Right lobe of liver (tissue), 6 donors: ENCODE results near the gene ADGRG2. TPM values are rescaled to one million over a fixed set of nuclear protein-coding genes. Genes with fewer than 3 reads are reported as not detected.

Experiments used
- ATAC-seq, 4 donors: fragments of 200-7000 bp; cut with Tn5 transposase; one replicate each; pipeline ENCODE4 v1.9.1; 2020; ENCODE audit warnings: mild to moderate bottlenecking in 4 of 4, moderate library complexity in 4 of 4
- DNase-seq, 3 donors: peaks; one replicate each; pipeline ENCODE4 v3.0.0-alpha.2; 2020
- H3K27ac ChIP-seq, 3 donors: fragments of 200-600 bp; one replicate each; pipeline ENCODE4 v1.8.0; 2022
- H3K27me3 ChIP-seq, 2 donors: fragments of 200-600 bp; one replicate each; pipeline ENCODE4 v1.8.0; 2022
- H3K36me3 ChIP-seq, 4 donors: fragments of 200-600 bp; sonication (generic) in 1 of 4; one replicate each; pipeline versions ENCODE4 v1.5.1 to v1.8.0; 2017 to 2022; ENCODE audit warnings: control low read depth in 1 of 4
- H3K4me1 ChIP-seq, 4 donors: fragments of 200-600 bp; sonication (generic) in 1 of 4; one replicate each; pipeline versions ENCODE4 v1.5.1 to v1.8.0; 2017 to 2022; ENCODE audit warnings: control low read depth in 1 of 4
- H3K4me3 ChIP-seq, 3 donors: fragments of 200-600 bp; one replicate each; pipeline ENCODE4 v1.8.0; 2022
- H3K9me3 ChIP-seq, 4 donors: fragments of 200-600 bp; sonication (generic) in 1 of 4; one replicate each; pipeline versions ENCODE4 v1.5.1 to v1.8.0; 2017 to 2022; ENCODE audit warnings: control low read depth in 1 of 4
- POLR2A ChIP-seq: fragments of 450-650 bp; IDR thresholded peaks from one replicate; pipeline ENCODE4 v1.6.1; 2017; ENCODE audit warnings: antibody characterized with exemption, mild to moderate bottlenecking
- WGBS: methylation state at CpG from one replicate; pipeline ENCODE4 v1.1.6; 2018; ENCODE audit warnings: low coverage, low lambda C conversion rate; ENCODE audit not compliant: insufficient coverage; ENCODE audit errors: missing lambda C conversion rate; 5-methylcytosine and 5-hydroxymethylcytosine counted together
- intact Hi-C, 2 donors: fragments of 100-400 bp; cut with DNase I; formaldehyde crosslinking; loops; one replicate each; pipeline versions ENCODE4 v1.11.2 to v1.14.1; 2022
- total RNA-seq, 6 experiments: library from RNA; depleted of rRNA in 2 of 6; stranded (reverse); fragments of >200 nt in 2 of 6; fragmentation: NEBNext Ultra II Directional in 3 of 6; extraction: Animal tissue kit (Norgen Biotek cat#: 25700) in 3 of 6; gene quantifications; one replicate each; pipeline versions ENCODE4 v1.1.0 to v1.2.4, GENCODE V29; 2016 to 2023
- TF ChIP-seq, protein P1 (sequence below), 4 donors: fragments of 200-600 bp in 3 of 4; fragments of 450-650 bp in 1 of 4; IDR thresholded peaks; one replicate each; pipeline versions ENCODE4 v1.5.1 to v1.8.0; 2016 to 2022; ENCODE audit warnings: antibody characterized with exemption in 4 of 4, mild to moderate bottlenecking in 2 of 4
- donor health status: DM: no; HTN: yes; CAD: no.
- donor health status: DM: no; HTN: no; CAD: no.
- donor health status: DM: no; HTN: no; CAD: no.
- donor health status: DM: no; HTN: yes; CAD: no.
- donor health status: DM: no; HTN: yes; CAD: no.

Gene ADGRG2
- total RNA-seq, 6 experiments from 2014 or later, result 0.53 to 3.5 (median 2.1) TPM

DNA sequence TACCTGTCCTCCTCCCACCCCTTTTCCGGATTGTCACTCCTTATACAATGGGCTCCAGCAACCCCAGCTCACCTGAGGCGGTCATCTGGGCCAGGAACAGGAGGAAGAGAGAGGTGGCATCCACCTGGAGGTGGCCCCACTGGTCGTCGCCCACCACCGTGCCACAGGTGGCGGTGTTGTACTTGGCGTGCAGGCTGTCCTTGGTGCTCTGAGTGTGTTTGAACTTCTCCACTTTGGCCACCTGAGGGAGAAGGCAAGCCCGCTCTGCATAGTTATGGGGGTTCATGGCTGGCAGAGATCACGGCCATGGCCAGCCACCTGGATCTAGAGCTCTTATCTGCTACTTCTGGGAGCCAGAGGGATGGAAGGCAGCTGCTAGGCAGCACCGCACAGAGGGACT, 171.2 kb downstream of the ADGRG2 start:
- H3K4me3 ChIP-seq, result no peak overlapping the region
- no peaks in the 10 kb centered on the region for H3K27me3 ChIP-seq
- no peaks in the 10 kb centered on the region for H3K4me1 ChIP-seq
- DNase-seq, result no peak
- ATAC-seq, result peak in 1 of 4 donors; percentile 35
- H3K36me3 ChIP-seq, result peaks cover 0 to 10% (median 4%) of the 10 kb centered on the region in 4 donors
- no peak overlapping the region for H3K27ac ChIP-seq
- no peaks in the 10 kb centered on the region for H3K9me3 ChIP-seq
- intact Hi-C loops, result no loop called here
- 65% methylated on average over 5 of the region's 10 CpGs for WGBS
- TF ChIP-seq, protein P1, sequence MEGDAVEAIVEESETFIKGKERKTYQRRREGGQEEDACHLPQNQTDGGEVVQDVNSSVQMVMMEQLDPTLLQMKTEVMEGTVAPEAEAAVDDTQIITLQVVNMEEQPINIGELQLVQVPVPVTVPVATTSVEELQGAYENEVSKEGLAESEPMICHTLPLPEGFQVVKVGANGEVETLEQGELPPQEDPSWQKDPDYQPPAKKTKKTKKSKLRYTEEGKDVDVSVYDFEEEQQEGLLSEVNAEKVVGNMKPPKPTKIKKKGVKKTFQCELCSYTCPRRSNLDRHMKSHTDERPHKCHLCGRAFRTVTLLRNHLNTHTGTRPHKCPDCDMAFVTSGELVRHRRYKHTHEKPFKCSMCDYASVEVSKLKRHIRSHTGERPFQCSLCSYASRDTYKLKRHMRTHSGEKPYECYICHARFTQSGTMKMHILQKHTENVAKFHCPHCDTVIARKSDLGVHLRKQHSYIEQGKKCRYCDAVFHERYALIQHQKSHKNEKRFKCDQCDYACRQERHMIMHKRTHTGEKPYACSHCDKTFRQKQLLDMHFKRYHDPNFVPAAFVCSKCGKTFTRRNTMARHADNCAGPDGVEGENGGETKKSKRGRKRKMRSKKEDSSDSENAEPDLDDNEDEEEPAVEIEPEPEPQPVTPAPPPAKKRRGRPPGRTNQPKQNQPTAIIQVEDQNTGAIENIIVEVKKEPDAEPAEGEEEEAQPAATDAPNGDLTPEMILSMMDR (IDR thresholded peaks at IDR 0.05), result no peak
- TF ChIP-seq POLR2A, result no peak

DNA sequence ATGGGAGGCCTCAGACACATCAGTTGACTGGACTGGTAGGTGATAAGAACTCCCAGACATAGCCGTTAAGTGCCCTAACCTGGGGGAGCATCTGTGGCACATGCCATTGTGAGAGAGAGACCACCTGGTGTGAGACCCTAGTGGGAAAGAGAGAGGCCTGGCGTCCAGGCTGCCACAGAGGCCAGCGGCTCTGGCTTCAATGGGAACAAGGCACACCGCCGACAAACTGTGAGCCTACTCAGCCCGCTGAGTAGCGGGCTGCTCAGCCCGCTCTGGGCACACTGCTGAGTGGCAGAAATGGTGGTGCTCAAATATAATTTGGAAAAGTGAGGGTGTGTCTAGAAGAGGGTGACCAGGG, 172.3 kb downstream of the ADGRG2 start:
- H3K27ac ChIP-seq, result no peak overlapping the region
- WGBS, result 95% methylated on average over 4 of the region's 8 CpGs
- no peaks in the 10 kb centered on the region for H3K4me1 ChIP-seq
- H3K36me3 ChIP-seq, result peaks cover 0 to 10% (median 4%) of the 10 kb centered on the region in 4 donors
- H3K27me3 ChIP-seq, result no peaks in the 10 kb centered on the region
- no peak for DNase-seq
- H3K9me3 ChIP-seq, result no peaks in the 10 kb centered on the region
- H3K4me3 ChIP-seq, result no peak overlapping the region
- no peak for TF ChIP-seq POLR2A
- TF ChIP-seq, protein P1 (IDR thresholded peaks at IDR 0.05), result no peak
- ATAC-seq, result no peak
- intact Hi-C loops, result no loop called here

DNA sequence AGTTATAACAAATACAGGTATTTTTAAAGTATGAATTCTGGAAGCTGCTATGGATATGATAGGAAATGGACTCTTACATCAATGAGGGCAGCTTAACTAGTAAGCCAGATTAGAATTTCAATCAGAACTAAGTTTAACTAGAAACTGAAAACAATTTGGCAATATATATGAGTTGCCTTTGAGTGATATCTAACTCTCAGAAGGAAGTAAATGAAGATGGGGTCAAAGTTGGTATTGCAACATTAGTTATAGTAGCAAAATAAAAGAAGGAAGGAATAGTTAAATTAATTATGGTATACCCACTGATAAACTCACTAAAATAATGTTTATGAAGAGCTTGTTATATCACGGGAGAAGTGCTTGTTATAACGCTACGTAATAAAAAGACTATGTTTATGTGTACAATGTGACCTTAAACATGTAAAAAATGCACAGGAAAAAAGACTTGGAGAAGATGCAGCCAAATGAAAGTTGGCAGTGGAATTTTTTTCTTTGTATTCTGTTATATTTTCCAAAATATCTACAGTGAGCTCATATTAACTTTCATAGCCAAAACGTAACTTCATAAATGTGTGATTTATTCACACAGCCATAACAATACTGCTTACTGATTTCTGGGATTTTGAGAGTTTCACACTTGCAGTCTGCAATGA, 172.9 kb downstream of the ADGRG2 start:
- ATAC-seq (peak in 1 of 4 donors; percentile 19), DNase-seq (no peak)
- no peak for TF ChIP-seq POLR2A
- TF ChIP-seq, protein P1 (IDR thresholded peaks at IDR 0.05), result no peak
- 64% methylated on average over 4 of the region's 4 CpGs for WGBS
- Histone ChIP-seq H3K4me3 (no peak overlapping the region), H3K27ac (no peak overlapping the region), H3K4me1 (no peaks in the 10 kb centered on the region), H3K9me3 (no peaks in the 10 kb centered on the region), H3K36me3 (peaks cover 0 to 10% (median 4%) of the 10 kb centered on the region in 4 donors), H3K27me3 (no peaks in the 10 kb centered on the region)
- intact Hi-C loops, result no loop called here

DNA sequence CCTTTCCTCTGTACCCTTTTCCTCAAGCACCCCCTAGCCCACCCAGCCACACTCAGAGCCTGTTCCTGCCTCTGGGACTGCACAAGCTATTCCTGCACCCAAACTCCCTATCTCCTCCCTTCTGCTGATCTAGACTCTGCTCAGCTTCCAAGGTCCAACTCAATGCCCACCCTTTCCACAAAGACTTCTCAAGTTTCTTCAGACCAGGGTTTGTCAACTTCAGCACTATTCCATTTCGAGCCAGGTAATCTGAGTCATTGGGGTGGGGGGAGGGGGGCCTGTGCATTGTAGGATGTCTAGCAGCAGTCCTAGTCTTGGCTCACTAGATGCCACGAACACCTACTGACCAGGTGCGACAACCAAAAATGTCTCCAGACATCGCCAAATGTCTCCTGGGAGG, 175.7 kb downstream of the ADGRG2 start:
- no peak for ATAC-seq
- H3K9me3 ChIP-seq, result no peaks in the 10 kb centered on the region
- H3K36me3 ChIP-seq, result peaks cover 0 to 8% (median 2%) of the 10 kb centered on the region in 4 donors
- 86% methylated on average over 3 of the region's 4 CpGs for WGBS
- no peak overlapping the region for H3K4me3 ChIP-seq
- intact Hi-C loops, result no loop called here
- no peaks in the 10 kb centered on the region for H3K27me3 ChIP-seq
- TF ChIP-seq, protein P1 (IDR thresholded peaks at IDR 0.05), result no peak
- TF ChIP-seq POLR2A, result no peak
- DNase-seq, result no peak
- no peaks in the 10 kb centered on the region for H3K4me1 ChIP-seq
- H3K27ac ChIP-seq, result no peak overlapping the region
